Sigmoid colon (tissue), 7 donors: ENCODE data around the gene GAL3ST2. TPM values are rescaled to one million over a fixed set of nuclear protein-coding genes. Genes with fewer than 3 reads are reported as not detected.
"Not testable (repeated sequence)": the region's sequence is repeated elsewhere in the genome, so short reads cannot be mapped to it uniquely, and the experiment has no call there.

Source experiments
- DNase-seq: peaks from one replicate; pipeline ENCODE4 v3.0.0-alpha.2; 2019
- H3K27ac ChIP-seq, 4 donors: fragments of 200-600 bp; sonication (generic); one replicate each; pipeline ENCODE4 v1.5.1; 2016 to 2019; ENCODE audit warnings: mild to moderate bottlenecking in 1 of 4
- H3K27me3 ChIP-seq, 3 donors: fragments of 200-600 bp; sonication (generic); one replicate each; pipeline ENCODE4 v1.5.1; 2019; ENCODE audit warnings: mild to moderate bottlenecking in 1 of 3
- H3K36me3 ChIP-seq, 4 donors: fragments of 200-600 bp; sonication (generic); one replicate each; pipeline ENCODE4 v1.5.1; 2016 to 2019
- H3K4me1 ChIP-seq, 4 donors: fragments of 200-600 bp; sonication (generic); one replicate each; pipeline ENCODE4 v1.5.1; 2017 to 2019
- H3K4me3 ChIP-seq, 4 donors: fragments of 200-600 bp; sonication (generic); one replicate each; pipeline ENCODE4 v1.5.1; 2017 to 2019; ENCODE audit warnings: mild to moderate bottlenecking in 2 of 4, moderate library complexity in 1 of 4
- H3K9me3 ChIP-seq, 4 donors: fragments of 200-600 bp in 3 of 4; sonication (generic) in 3 of 4; one replicate each; pipeline versions ENCODE4 v1.5.1 to v1.6.1; 2013 to 2019
- CTCF ChIP-seq, 4 experiments: fragments of 450-650 bp in 3 of 4; fragments of 200-600 bp in 1 of 4; IDR thresholded peaks; one replicate each; pipeline ENCODE4 v1.5.1; 2016 to 2019; ENCODE audit warnings: antibody characterized with exemption in 4 of 4, mild to moderate bottlenecking in 3 of 4, moderate library complexity in 2 of 4
- EP300 ChIP-seq, 4 donors: sonication (generic); formaldehyde crosslinking; IDR thresholded peaks; one replicate each; pipeline ENCODE4 v1.6.1; 2017; ENCODE audit warnings: antibody characterized with exemption in 4 of 4
- POLR2A ChIP-seq, 2 donors: fragments of 450-650 bp; IDR thresholded peaks; one replicate each; pipeline ENCODE4 v1.6.1; 2016; ENCODE audit warnings: antibody characterized with exemption in 2 of 2, mild to moderate bottlenecking in 2 of 2, moderate library complexity in 2 of 2
- POLR2AphosphoS5 ChIP-seq, 4 donors: sonication (generic); formaldehyde crosslinking; IDR thresholded peaks; one replicate each; pipeline ENCODE4 v1.6.1; 2017; ENCODE audit warnings: antibody characterized with exemption in 4 of 4
- WGBS, 2 donors: extraction: QIAGEN DNeasy Blood & Tissue Kit; methylation state at CpG; one replicate each; pipeline ENCODE4 v1.1.7; 2013; 5-methylcytosine and 5-hydroxymethylcytosine counted together
- intact Hi-C: fragments of 100-400 bp; cut with DNase I; formaldehyde crosslinking; loops from one replicate; pipeline ENCODE4 v1.15.1; 2023
- polyA plus RNA-seq, 3 donors: library from polyadenylated mRNA; stranded (reverse); fragments of 200-250 nt; gene quantifications; one replicate each; pipeline ENCODE4 v1.2.3, GENCODE V29; 2013
- total RNA-seq, 4 donors: library from RNA; depleted of rRNA; stranded (reverse); fragments of >200 nt; gene quantifications; one replicate each; pipeline ENCODE4 v1.1.0, GENCODE V29; 2016
- donor health status: healthy with polysubstance abuse.
- donor health status: Bipolar disorder and iron deficiency.
- donor health status: healthy.

GAL3ST2 gene
- total and polyA plus RNA-seq, 7 donors, result 0.33 to 13.6 (median 3.0) TPM; not detected in 2

- Histone ChIP-seq H3K27ac (no peak overlapping the region), H3K9me3 (no peaks in the 10 kb centered on the region), H3K36me3 (peaks cover 0 to 46% (median 19%) of the 10 kb centered on the region in 4 donors), H3K4me3 (no peak overlapping the region), H3K27me3 (no peaks in the 10 kb centered on the region), H3K4me1 (peaks cover 0 to under 1% (median 0%) of the 10 kb centered on the region in 4 donors)
- TF ChIP-seq CTCF (IDR thresholded peaks at IDR 0.05), result no peak
- no peak for TF ChIP-seq EP300 (IDR thresholded peaks at IDR 0.05)
- TF ChIP-seq POLR2AphosphoS5 (IDR thresholded peaks at IDR 0.05), result no peak
- TF ChIP-seq POLR2A (IDR thresholded peaks at IDR 0.05), result no peak
- intact Hi-C loops, result no loop called here
- DNase-seq, result no peak
- WGBS, 2 donors, result 61 to 83% methylated on average over 10 of the region's 10 CpGs
Measured at GRCh38 chr2:241741016-241741415, 35.6 kb upstream of the GAL3ST2 start.

GRCh38 chr2:241742320-241742939 is 34.2 kb upstream of the GAL3ST2 start:
- peaks cover 0 to 58% (median 19%) of the 10 kb centered on the region in 4 donors for H3K36me3 ChIP-seq
- no peak overlapping the region for H3K27ac ChIP-seq
- H3K4me3 ChIP-seq, result no peak overlapping the region
- no peak for DNase-seq
- intact Hi-C loops, result no loop called here
- H3K27me3 ChIP-seq, result no peaks in the 10 kb centered on the region
- WGBS, 2 donors, result 97 to 98% methylated on average over 28 of the region's 28 CpGs
- TF ChIP-seq POLR2A (IDR thresholded peaks at IDR 0.05) (no peak), POLR2AphosphoS5 (IDR thresholded peaks at IDR 0.05) (no peak), CTCF (IDR thresholded peaks at IDR 0.05) (no peak), EP300 (IDR thresholded peaks at IDR 0.05) (no peak)
- no peaks in the 10 kb centered on the region for H3K4me1 ChIP-seq
- no peaks in the 10 kb centered on the region for H3K9me3 ChIP-seq

GRCh38 chr2:241743008-241743407 is 33.6 kb upstream of the GAL3ST2 start:
- H3K4me3 ChIP-seq, intact Hi-C loops, DNase-seq, H3K4me1 ChIP-seq, H3K27me3 ChIP-seq, H3K9me3 ChIP-seq, H3K27ac ChIP-seq: not testable (repeated sequence)
- peaks cover 0 to 63% (median 19%) of the 10 kb centered on the region in 4 donors for H3K36me3 ChIP-seq
- 93 to 96% methylated on average over 15 of the region's 15 CpGs for WGBS, 2 donors

- no peak overlapping the region for H3K4me3 ChIP-seq
- peaks cover 0 to 63% (median 19%) of the 10 kb centered on the region in 4 donors for H3K36me3 ChIP-seq
- H3K9me3 ChIP-seq, result no peaks in the 10 kb centered on the region
- 91 to 93% methylated on average over 16 of the region's 16 CpGs for WGBS, 2 donors
- TF ChIP-seq POLR2AphosphoS5 (IDR thresholded peaks at IDR 0.05) (no peak), CTCF (IDR thresholded peaks at IDR 0.05) (no peak), POLR2A (IDR thresholded peaks at IDR 0.05) (no peak)
- no peaks in the 10 kb centered on the region for H3K27me3 ChIP-seq
- no peaks in the 10 kb centered on the region for H3K4me1 ChIP-seq
- intact Hi-C loops, result no loop called here
- H3K27ac ChIP-seq, result no peak overlapping the region
- DNase-seq, result no peak
Measured at GRCh38 chr2:241743620-241744019, 33.0 kb upstream of the GAL3ST2 start.

- intact Hi-C loops, result no loop called here
- TF ChIP-seq POLR2AphosphoS5 (IDR thresholded peaks at IDR 0.05), result no peak
- TF ChIP-seq CTCF (IDR thresholded peaks at IDR 0.05), result no peak
- no peak for TF ChIP-seq EP300 (IDR thresholded peaks at IDR 0.05)
- TF ChIP-seq POLR2A (IDR thresholded peaks at IDR 0.05), result no peak
- H3K27ac ChIP-seq, result no peak overlapping the region
- H3K4me1 ChIP-seq, result no peaks in the 10 kb centered on the region
- no peak for DNase-seq
- WGBS, 2 donors, result 94 to 96% methylated on average over 24 of the region's 24 CpGs
- no peaks in the 10 kb centered on the region for H3K9me3 ChIP-seq
- H3K4me3 ChIP-seq, result no peak overlapping the region
- no peaks in the 10 kb centered on the region for H3K27me3 ChIP-seq
- H3K36me3 ChIP-seq, result peaks cover 0 to 66% (median 22%) of the 10 kb centered on the region in 4 donors
Measured at GRCh38 chr2:241744028-241744754, 32.4 kb upstream of the GAL3ST2 start.
